Activated B cell treated with CpG ODN at 0.5 μM for 24 hours (primary cell): Measurements from ENCODE around the gene PRPF8. TPM values are rescaled to one million over a fixed set of nuclear protein-coding genes. Genes with fewer than 3 reads are reported as not detected.

ENCODE experiments used
- ATAC-seq: fragments of 200-7000 bp; cut with Tn5 transposase; one replicate; pipeline ENCODE4 v1.10.0; 2021; ENCODE audit warnings: low read depth, mild to moderate bottlenecking, moderate library complexity
- CTCF ChIA-PET: fragments of 350-600 bp; sonication (Branson Sonifier 250); formaldehyde crosslinking; loops from one replicate; lab custom pipeline; 2021; ENCODE audit warnings: antibody characterized with exemption; lab: Charles Lee
- POLR2A ChIA-PET: fragments of 350-600 bp; sonication (Branson Sonifier 250); formaldehyde crosslinking; loops from one replicate; lab custom pipeline; 2021; ENCODE audit warnings: antibody characterized with exemption; lab: Charles Lee
- DNase-seq: peaks from one replicate; pipeline ENCODE4 v3.0.0; 2022
- H3K27ac Mint-ChIP-seq: one replicate; pipeline ENCODE4 v1.8.0; 2020; ENCODE audit warnings: mixed read lengths
- H3K27me3 Mint-ChIP-seq: one replicate; pipeline ENCODE4 v1.8.0; 2021; ENCODE audit warnings: mixed read lengths
- H3K36me3 Mint-ChIP-seq: one replicate; pipeline ENCODE4 v1.8.0; 2021; ENCODE audit warnings: low read depth, mixed read lengths
- H3K4me1 Mint-ChIP-seq: one replicate; pipeline ENCODE4 v1.8.0; 2021; ENCODE audit warnings: mixed read lengths
- H3K4me3 Mint-ChIP-seq: one replicate; pipeline ENCODE4 v1.8.0; 2020; ENCODE audit warnings: mild to moderate bottlenecking, mixed read lengths
- H3K9me3 Mint-ChIP-seq: one replicate; pipeline ENCODE4 v1.8.0; 2020; ENCODE audit warnings: mixed read lengths
- CTCF ChIP-seq: fragments of 200-600 bp; IDR thresholded peaks from one replicate; pipeline ENCODE4 v1.8.0; 2022; ENCODE audit warnings: antibody characterized with exemption, mild to moderate bottlenecking
- intact Hi-C: fragments of 100-400 bp; cut with micrococcal nuclease; formaldehyde crosslinking; loops from one replicate; pipeline ENCODE4 v1.15.1; 2024
- total RNA-seq: library from RNA; stranded (reverse); gene quantifications from 2 replicates; pipeline ENCODE4 v1.2.3, GENCODE V29; 2022

The PRPF8 gene
- total RNA-seq, 1 donor from 2014 or later: 442 TPM

GRCh38 chr17:1716912-1717695 lies 32.4 kb upstream of the PRPF8 start:
- H3K4me3 Mint-ChIP-seq: peak overlapping the region; percentile 91
- H3K4me1 Mint-ChIP-seq: peaks cover 33% of the 10 kb centered on the region
- no peaks in the 10 kb centered on the region for H3K36me3 Mint-ChIP-seq
- no peaks in the 10 kb centered on the region for H3K9me3 Mint-ChIP-seq
- ChIA-PET POLR2A (interaction anchor here (0.5 to 4.2 kb wide), 37 partner anchors 8 to 684 kb away, joined by 3 to 73 read pairs (median 6); partner anchors contain the start of genes DPH1, HIC1, INPP5K and MNT), CTCF (interaction anchor here (0.8 to 2.6 kb wide), 10 partner anchors 15 to 324 kb away, joined by 3 to 34 read pairs (median 6); partner anchors contain the start of genes OVCA2, RILP and SERPINF1)
- DNase-seq (peak; percentile 66), ATAC-seq (peak; percentile 48)
- peak overlapping the region; percentile 94 for H3K27ac Mint-ChIP-seq
- intact Hi-C loops: loop anchor here (1.0 to 2.0 kb wide), 10 partner anchors 7 to 684 kb away; partner anchors contain the start of genes MNT, OVCA2, PITPNA and PRPF8
- TF ChIP-seq CTCF: no peak
- peaks cover 8% of the 10 kb centered on the region for H3K27me3 Mint-ChIP-seq

- peaks cover 28% of the 10 kb centered on the region for H3K4me1 Mint-ChIP-seq
- TF ChIP-seq CTCF: no peak
- H3K4me3 Mint-ChIP-seq: peak overlapping the region; percentile 91
- peak overlapping the region; percentile 94 for H3K27ac Mint-ChIP-seq
- no peaks in the 10 kb centered on the region for H3K36me3 Mint-ChIP-seq
- CTCF ChIA-PET: interaction anchor here (0.6 to 2.6 kb wide), 9 partner anchors 16 to 325 kb away, joined by 3 to 34 read pairs (median 8); partner anchors contain the start of genes OVCA2 and RILP
- POLR2A ChIA-PET: interaction anchor here (0.6 to 4.2 kb wide), 36 partner anchors 9 to 685 kb away, joined by 3 to 73 read pairs (median 5); partner anchors contain the start of genes DPH1, HIC1, INPP5K and MNT
- intact Hi-C loops: loop anchor here (1.0 to 2.0 kb wide), 10 partner anchors 8 to 685 kb away; partner anchors contain the start of genes MNT, OVCA2, PITPNA and PRPF8
- H3K27me3 Mint-ChIP-seq: peaks cover 11% of the 10 kb centered on the region
- peak; percentile 100 for DNase-seq
- no peaks in the 10 kb centered on the region for H3K9me3 Mint-ChIP-seq
- peak; percentile 87 for ATAC-seq
Observed at GRCh38 chr17:1716076-1716911, 31.6 kb upstream of the PRPF8 start.

DNA sequence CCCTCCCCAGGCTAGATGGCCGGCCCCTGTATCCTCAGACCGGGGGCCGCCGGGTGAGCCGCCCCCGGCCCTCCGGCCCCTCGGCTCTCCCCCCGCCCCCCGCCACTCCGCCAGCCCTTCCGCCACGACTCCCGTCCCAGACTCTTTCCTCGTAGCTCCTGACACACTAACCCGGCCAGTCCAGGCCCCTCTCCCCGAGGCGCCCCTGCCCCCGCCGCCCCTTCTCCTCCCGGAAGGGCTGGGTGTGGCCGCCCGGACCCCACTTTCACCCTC lies 31.1 kb upstream of the PRPF8 start:
- Mint-ChIP-seq H3K36me3 (no peaks in the 10 kb centered on the region), H3K27ac (peak overlapping the region; percentile 61), H3K27me3 (peaks cover 13% of the 10 kb centered on the region), H3K4me1 (peaks cover 26% of the 10 kb centered on the region), H3K9me3 (no peaks in the 10 kb centered on the region), H3K4me3 (peak overlapping the region; percentile 91)
- intact Hi-C loops: loop anchor here (1.0 to 2.0 kb wide), 10 partner anchors 9 to 686 kb away; partner anchors contain the start of genes MNT, OVCA2, PITPNA and PRPF8
- POLR2A ChIA-PET: interaction anchor here (0.6 to 4.2 kb wide), 18 partner anchors 17 to 621 kb away, joined by 3 to 73 read pairs (median 8); partner anchors contain the start of genes DPH1, HIC1, INPP5K and PRPF8
- CTCF ChIA-PET: interaction anchor here (2.0 to 2.6 kb wide), 3 partner anchors 17 to 68 kb away, joined by 10 to 34 read pairs (median 13); partner anchors contain the start of gene RILP
- no peak for ATAC-seq
- no peak for DNase-seq
- no peak for TF ChIP-seq CTCF

DNA sequence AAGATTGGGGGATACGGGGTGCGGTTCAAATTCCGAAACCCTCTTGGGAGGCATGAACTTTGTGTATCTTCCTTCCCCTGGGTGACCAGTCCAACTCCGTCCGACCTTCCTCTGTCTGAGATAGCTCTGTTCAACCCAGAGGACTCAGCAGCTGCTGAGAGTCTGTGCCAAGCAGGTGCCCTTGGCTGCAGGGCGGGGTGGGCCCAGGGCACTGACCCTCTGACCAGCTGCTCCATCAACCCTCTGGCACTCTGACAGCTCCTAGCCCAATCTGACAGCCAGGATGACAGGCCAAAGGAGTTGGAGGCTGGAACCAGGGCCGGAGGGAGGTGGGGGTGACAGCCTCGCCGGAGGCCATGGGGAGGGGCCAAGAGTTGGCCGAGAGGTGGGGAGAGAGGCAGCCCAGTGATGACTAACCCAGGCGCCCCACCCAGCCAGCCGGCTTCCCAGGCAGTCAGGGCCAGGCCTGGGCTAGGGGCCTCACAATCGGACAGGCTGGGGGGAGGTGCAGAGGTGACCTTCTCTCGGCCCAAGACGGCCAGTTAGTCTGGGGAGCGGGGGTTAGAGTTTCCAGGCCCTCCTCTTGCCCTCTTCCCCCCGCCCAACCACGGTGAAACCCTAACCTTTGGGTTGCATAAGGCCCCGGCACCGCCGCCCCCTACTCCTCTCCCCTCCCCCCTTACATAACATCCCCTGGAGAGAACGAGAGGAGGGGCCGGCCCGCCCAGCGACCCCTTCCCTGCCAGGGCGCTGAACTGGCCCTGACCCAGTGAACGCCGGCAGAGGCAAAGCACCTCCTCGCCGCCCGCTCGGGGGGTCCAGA lies 30.5 kb upstream of the PRPF8 start:
- CTCF ChIA-PET: interaction anchor here (2.0 to 2.6 kb wide), 3 partner anchors 17 to 68 kb away, joined by 10 to 34 read pairs (median 13); partner anchors contain the start of gene RILP
- POLR2A ChIA-PET: interaction anchor here (0.6 to 4.2 kb wide), 15 partner anchors 9 to 621 kb away, joined by 3 to 73 read pairs (median 5); partner anchors contain the start of genes DPH1, INPP5K, PRPF8 and RPA1
- peaks cover 17% of the 10 kb centered on the region for H3K27me3 Mint-ChIP-seq

More for the DNA sequence above, 30.5 kb upstream of the PRPF8 start:
- Mint-ChIP-seq H3K4me1 (peaks cover 27% of the 10 kb centered on the region), H3K4me3 (peak overlapping the region; percentile 91), H3K9me3 (no peaks in the 10 kb centered on the region), H3K36me3 (no peaks in the 10 kb centered on the region), H3K27ac (no peak overlapping the region)
- no peak for TF ChIP-seq CTCF
- DNase-seq (no peak), ATAC-seq (no peak)
- intact Hi-C loops: no loop called here
